GM12873 (cell line): Measurements from ENCODE around the gene IFT57.

Experiments used
- CTCF ChIP-seq: IDR thresholded peaks from 2 replicates; pipeline ENCODE4 v1.5.1; 2012; ENCODE audit warnings: low read depth, mild to moderate bottlenecking, moderate library complexity, low read length, control low read depth; ENCODE audit not compliant: insufficient read depth; ENCODE audit errors: missing control alignments

The IFT57 gene

DNA sequence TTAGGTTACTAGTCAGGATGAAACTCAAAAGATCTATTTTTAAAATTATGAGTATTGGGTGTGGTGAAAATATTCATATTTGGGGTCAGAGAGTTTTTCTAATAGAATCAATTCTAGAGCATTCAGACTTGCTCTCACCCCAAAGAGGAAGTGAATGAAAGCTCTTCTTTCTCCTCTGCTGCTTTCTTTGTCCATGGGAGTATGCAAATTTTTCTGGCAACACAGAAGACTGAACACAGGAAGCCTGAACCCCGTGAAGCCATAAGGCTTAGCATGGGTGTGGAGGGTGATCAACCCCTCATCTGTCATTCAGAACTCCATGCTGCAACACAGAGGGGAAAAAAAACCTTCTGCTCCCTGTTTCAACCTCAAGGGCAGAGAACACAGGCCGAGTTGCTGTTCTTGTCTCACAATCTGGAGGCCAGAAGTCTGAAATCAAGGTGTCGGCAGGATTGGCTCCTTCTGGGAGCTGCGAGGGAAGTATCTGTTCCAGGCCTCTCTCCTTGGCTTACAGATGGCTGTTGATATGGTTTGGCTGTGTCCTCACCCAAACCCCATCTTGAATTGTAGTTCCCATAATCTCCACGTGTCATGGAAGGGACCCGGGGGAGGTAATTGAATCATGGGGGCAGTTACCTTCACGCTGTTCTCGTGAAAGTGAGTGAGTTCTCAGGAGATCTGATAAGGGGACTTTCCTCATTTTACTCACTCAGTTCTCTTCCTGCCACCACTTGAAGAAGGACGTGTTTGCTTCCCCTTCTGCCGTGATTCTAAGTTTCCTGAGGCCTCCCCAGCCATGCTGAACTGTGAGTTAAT is 97.7 kb downstream of the IFT57 start:
- TF ChIP-seq CTCF, result peak; percentile 23

GRCh38 chr3:108123326-108123725 is 98.9 kb downstream of the IFT57 start:
- no peak for TF ChIP-seq CTCF

GRCh38 chr3:108122276-108122675 is 99.9 kb downstream of the IFT57 start:
- no peak for TF ChIP-seq CTCF

DNA sequence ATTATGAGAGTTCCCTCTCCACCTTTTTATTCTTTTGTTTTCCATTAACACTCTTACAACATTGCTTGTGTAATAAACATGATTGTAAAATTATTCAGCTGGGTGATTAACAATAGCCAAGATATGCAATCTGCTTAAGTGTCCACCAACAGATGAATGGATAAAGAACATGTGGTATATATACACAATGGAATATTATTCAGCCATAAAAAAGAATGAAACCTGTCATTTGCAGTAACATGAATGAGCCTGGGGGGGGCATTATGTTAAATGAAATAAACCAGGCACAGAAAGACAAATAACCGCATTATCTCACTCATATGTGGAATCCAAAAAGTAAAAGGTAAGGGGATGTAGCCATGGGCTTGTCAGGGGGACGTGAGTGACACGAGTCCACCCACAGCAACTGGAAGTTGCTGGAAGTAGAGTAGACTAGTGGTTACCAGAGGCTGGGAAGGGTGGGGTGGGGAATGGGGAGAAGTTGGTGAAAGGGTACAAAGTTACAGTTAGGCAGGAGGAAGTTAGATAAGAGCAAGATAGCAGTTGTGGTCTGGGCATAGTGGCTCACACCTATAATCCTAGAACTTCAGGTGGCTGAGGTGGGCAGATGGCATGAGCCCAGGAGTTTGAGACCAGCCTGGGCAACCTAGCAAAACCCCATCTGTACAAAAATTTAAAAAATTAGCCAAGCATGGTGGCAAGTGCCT is 102.7 kb downstream of the IFT57 start:
- TF ChIP-seq CTCF, result no peak

DNA sequence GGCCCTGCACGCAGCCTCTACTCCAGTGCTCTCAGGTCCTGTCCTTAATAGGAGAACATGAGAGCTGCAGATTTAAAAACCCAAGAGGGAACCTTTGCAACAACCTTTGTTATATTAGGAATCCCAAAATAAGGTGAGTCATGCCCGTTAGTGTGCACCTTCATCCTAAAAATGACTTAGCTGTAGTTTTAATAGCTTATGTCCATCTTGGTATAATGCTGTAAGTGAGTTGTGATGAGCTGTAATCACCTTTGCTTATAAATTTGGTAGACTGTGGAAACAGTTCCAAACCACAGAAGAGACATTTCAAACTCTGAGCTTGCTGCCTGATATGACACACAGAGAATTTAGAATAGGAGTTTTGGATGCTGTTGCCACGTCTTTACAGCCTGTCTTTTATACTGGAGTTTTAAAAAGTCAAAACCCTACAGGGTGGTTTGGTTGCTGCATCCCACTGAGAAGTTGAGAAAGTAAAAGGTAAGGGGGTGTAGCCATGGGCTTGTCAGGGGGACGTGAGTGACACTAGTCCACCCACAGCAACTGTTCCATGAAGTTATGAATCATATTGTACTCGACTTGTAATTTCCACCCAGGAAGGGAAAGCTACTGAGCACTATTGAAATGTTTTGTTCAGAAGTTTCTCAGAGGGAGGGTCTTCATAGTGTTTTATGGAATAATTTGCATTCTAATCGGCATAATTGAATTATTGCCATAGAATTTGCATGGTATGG is 104.0 kb downstream of the IFT57 start:
- TF ChIP-seq CTCF, result no peak

GRCh38 chr3:108117241-108117775 is 104.9 kb downstream of the IFT57 start:
- no peak for TF ChIP-seq CTCF
